GM19240 (cell line): ENCODE results near the gene PRKAR1A.
A peak's percentile ranks its signal among the peaks of the same experiment; 100 is the strongest.
"Not testable (repeated sequence)": the region's sequence is repeated elsewhere in the genome, so short reads cannot be mapped to it uniquely, and the experiment has no call there.

Experiments
- DNase-seq: peaks from one replicate; pipeline ENCODE4 v3.0.0; 2011; ENCODE audit warnings: low spot score; ENCODE audit not compliant: insufficient read length

The PRKAR1A gene

GRCh38 chr17:68511254-68511670 lies 968 bp upstream of the PRKAR1A start:
- no peak for DNase-seq

DNA sequence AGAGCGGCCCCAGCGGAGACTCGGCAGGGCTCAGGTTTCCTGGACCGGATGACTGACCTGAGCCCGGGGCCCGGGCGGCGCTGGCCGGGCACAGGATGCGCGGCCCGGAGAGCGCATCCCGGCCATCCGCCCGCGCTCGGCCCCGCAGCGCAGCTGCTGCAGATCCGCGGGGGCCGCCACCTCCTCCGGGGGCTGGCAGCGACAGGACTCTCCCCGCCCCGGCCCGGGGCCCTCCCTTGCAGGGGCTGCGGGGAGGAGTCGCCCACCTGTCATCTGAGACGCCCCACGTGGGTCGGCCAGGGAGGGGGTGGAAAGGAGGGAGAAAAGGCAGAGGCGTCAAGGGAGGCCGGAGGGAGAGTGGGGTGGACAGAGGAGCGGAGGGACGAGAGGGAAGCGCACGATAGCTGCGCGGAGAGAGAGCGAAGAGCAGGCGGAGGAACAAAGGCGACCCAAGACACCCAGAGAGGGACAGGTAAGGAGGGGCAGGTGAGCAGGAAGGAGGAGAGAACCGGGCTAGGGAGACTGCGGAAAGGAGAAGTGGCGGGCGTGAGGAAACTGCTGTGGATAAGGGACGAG lies 471 bp upstream of the PRKAR1A start:
- peak; percentile 28 for DNase-seq

DNA sequence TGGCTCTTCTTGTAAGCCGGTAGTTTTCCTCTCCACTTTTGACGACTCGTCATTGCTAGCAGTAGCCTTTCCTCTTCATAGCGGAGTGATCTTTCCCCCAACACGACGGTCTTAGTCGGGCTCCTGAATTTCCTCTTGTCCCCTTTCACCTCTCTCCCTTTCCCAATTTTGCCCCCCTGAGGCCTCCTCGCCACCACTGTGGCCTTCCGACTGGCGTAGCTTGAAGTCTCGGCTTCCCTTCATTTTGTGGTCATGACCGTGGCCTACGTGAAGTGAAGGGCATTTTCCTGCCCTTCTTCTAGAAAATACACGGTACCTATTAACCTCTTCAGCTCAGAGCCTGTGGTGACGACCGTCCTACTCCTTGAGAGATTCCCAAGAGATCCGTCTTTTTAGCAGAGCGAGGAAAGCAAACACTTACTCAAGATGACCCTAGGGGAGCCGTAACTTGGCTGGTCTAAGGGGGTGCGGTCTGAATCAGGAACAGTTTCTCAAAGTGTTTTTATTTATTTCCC lies 787 bp downstream of the PRKAR1A start:
- no peak for DNase-seq

DNA sequence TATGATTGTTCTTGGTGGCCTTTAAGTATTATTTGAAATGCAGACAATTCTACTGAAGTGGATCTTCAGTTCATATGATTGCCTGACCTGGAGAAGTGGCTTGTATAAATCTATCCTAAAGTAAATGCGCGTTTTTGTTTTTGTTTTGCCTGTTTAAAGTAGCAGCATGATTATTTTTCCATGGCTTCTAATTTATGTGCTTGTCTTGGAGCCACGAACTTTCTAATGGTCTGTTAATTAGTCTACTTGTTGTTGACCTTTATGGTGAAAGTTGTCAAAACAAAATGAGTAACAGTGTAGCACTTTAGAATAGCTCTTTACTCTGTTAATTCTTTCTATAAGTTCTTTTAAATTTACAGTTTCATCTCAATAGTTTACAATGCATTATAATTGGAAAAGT lies 1.7 kb downstream of the PRKAR1A start:
- no peak for DNase-seq

DNA sequence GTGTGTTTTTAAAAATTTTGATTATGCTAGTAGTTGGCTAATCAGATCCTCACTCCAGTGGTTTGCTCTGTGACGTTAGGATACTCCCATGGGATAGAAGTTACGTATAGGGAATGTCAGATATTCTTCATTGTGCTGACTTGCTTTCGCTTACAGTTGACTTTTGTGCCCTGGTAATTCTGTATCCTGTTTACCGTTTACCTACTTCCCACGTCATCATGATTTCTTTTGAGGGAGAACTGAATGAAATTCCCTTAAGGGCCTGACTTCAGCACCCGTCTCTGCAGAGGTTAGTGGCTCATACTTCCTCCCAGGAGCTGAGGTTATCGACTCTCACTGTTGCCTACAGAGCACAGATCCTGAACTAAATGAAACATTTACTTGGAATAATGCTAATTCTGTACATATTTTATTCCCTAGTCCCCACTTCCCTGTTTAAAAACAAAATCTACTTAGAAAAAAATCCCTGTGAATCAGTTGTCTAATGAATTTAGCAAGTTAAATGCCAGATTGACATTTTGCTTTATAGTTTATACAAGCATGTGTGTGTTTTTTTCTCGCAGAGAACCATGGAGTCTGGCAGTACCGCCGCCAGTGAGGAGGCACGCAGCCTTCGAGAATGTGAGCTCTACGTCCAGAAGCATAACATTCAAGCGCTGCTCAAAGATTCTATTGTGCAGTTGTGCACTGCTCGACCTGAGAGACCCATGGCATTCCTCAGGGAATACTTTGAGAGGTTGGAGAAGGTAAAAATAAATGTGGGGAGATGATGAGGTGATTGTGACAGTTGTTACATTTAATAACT lies 2.8 kb downstream of the PRKAR1A start:
- DNase-seq, result no peak

GRCh38 chr17:68516732-68517131 lies 4.5 kb downstream of the PRKAR1A start:
- no peak for DNase-seq

DNA sequence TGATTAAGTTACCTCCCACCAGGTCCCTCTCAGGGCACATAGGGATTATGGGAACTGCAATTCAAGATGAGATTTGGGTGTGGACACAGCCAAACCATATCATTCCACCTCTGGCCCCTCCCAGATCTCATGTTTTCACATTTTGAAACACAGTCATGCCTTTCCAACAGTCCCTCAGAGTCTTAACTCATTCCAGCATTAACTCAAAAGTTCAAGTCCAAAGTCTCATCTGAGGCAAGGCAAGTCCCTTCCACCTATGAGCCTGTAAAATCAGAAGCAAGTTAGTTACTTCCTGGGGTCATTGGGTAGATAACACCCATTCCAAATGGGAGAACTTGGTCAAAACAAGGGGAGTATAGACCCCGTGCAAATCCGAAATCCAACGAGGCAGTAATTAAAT lies 5.4 kb downstream of the PRKAR1A start:
- DNase-seq, result not testable (repeated sequence)

- DNase-seq, result no peak
Observed at GRCh38 chr17:68518063-68518815, 6.0 kb downstream of the PRKAR1A start.

- not testable (repeated sequence) for DNase-seq
Observed at GRCh38 chr17:68519051-68519450, 6.8 kb downstream of the PRKAR1A start.

- DNase-seq, result no peak
Observed at GRCh38 chr17:68519911-68520310, 7.7 kb downstream of the PRKAR1A start.

- no peak for DNase-seq
Observed at GRCh38 chr17:68522266-68522665, 10.0 kb downstream of the PRKAR1A start.

- DNase-seq, result no peak
Observed at GRCh38 chr17:68526548-68526947, 14.3 kb downstream of the PRKAR1A start.

DNA sequence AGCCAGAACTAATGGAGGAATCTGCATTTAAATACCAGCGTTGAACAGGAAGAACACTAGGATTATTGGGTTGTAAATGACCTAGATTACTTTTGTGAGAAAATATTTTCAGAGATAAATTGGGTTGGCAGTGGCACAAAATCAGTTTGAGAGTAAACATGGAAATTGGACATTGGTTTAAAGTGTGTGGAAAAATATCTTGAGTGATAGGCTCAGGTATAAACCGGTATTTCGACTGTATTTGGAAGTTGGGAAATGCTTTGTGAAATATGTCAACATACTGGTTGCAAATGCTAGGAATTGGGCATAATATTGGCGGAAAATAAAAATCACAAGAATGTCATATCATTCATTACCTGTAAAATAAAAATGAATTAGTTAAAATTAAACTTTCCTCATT lies 15.1 kb downstream of the PRKAR1A start:
- DNase-seq, result no peak

GRCh38 chr17:68531252-68531651 lies 19.0 kb downstream of the PRKAR1A start:
- no peak for DNase-seq

- DNase-seq, result no peak
Observed at GRCh38 chr17:68532826-68533225, 20.6 kb downstream of the PRKAR1A start.

GRCh38 chr17:68533887-68534694 lies 21.9 kb downstream of the PRKAR1A start:
- DNase-seq, result no peak

DNA sequence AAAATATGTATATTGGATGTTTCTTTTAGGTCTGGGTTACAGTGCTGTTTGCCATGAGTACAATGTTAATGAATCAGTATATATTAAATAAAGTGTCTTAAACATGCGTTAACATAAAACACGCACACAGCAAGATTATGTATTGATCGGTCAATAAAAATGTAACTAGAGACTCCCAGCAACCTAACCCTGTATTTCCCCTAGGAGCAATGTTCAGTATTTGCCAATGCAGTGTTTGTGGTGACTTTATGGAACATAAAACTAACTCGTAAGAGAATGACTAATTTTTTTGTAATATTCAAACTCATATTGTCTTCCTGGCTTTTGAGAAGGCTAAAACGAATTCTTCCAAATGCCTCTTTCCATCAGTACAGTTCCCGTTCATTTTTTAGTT lies 22.5 kb downstream of the PRKAR1A start:
- DNase-seq, result no peak

DNA sequence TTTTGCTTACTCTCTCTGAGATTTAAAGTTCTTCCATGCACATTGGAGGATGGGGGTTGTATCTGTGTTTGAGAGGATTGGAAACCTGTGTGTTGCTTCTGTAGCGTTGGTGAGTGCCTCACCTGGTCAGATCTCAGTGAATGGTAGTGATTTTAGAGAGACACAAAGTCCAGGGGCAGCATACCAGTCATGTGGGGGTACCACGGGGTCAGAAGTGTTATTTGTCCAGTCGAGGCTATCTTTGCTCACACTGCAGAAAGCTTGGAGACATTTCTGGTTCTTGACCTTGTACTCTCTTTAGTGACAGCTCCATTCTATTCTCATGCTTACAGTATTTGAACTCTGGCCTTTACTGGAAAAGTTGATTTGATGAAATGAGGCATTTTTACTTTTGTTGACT lies 23.7 kb downstream of the PRKAR1A start:
- DNase-seq, result no peak

GRCh38 chr17:68539548-68540467 lies 27.6 kb downstream of the PRKAR1A start:
- DNase-seq, result no peak

DNA sequence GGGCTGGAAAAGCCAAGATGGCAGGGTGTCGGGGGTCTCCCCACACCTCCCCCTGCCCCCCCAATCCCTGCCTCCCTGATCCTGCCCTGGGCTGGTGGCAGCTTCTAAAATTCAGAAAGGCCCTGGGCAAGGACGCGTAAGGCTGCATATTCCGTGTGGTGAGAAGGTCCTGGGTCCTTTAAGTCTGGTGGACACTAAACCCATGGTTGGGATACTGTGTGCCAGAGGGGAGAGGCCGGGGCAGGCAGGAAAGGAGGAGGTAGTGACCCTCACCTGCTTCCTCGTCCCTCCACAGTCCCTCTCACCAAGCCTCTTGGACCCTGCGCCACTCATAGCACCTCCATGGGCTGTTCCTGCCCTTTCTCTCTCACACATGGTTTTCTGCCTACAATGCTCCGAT lies 28.8 kb downstream of the PRKAR1A start:
- no peak for DNase-seq
